Mucosa of descending colon (tissue), 3 donors: ENCODE data around the gene PRR27. TPM values are rescaled to one million over a fixed set of nuclear protein-coding genes. Genes with fewer than 3 reads are reported as not detected.
"Not testable (repeated sequence)": the region's sequence is repeated elsewhere in the genome, so short reads cannot be mapped to it uniquely, and the experiment has no call there.

Source experiments
- ATAC-seq: fragments of 200-7000 bp; cut with Tn5 transposase; one replicate; pipeline ENCODE4 v1.9.1; 2020; ENCODE audit warnings: mild to moderate bottlenecking, moderate library complexity
- DNase-seq, 3 donors: peaks; one replicate each; pipeline ENCODE4 v3.0.0-alpha.2; 2020
- H3K36me3 ChIP-seq: fragments of 200-600 bp; one replicate; pipeline ENCODE4 v1.8.0; 2021; ENCODE audit warnings: low read depth, mild to moderate bottlenecking
- H3K4me1 ChIP-seq: fragments of 200-600 bp; one replicate; pipeline ENCODE4 v1.8.0; 2021; ENCODE audit warnings: low read depth, mild to moderate bottlenecking
- H3K4me3 ChIP-seq: fragments of 200-600 bp; one replicate; pipeline ENCODE4 v1.8.0; 2021; ENCODE audit warnings: mild to moderate bottlenecking
- H3K9me3 ChIP-seq: fragments of 200-600 bp; one replicate; pipeline ENCODE4 v1.8.0; 2021; ENCODE audit warnings: mild to moderate bottlenecking
- CTCF ChIP-seq: fragments of 200-600 bp; IDR thresholded peaks from one replicate; pipeline ENCODE4 v1.8.0; 2022; ENCODE audit warnings: antibody characterized with exemption, mild to moderate bottlenecking
- intact Hi-C, 2 donors: fragments of 100-400 bp; cut with DNase I in 1 of 2; cut with micrococcal nuclease in 1 of 2; formaldehyde crosslinking; loops; one replicate each; pipeline versions ENCODE4 v1.11.0 to v1.11.1; 2022; cut with DNase I, micrococcal nuclease
- total RNA-seq, 3 donors: library from RNA; stranded (reverse); fragmentation: NEBNext Ultra II Directional in 2 of 3; extraction: Animal tissue kit (Norgen Biotek cat#: 25700) in 2 of 3; gene quantifications; one replicate each; pipeline versions ENCODE4 v1.2.1 to v1.2.4, GENCODE V29; 2021 to 2023
- donor health status: DM: no; HTN: no; CAD: no; lungs with moderate emphysema.
- donor health status: DM: no; HTN: no; CAD: no.
- donor health status: DM: no; HTN: yes; CAD: no.

PRR27 gene
- total RNA-seq, 3 donors from 2014 or later, result not detected

DNA sequence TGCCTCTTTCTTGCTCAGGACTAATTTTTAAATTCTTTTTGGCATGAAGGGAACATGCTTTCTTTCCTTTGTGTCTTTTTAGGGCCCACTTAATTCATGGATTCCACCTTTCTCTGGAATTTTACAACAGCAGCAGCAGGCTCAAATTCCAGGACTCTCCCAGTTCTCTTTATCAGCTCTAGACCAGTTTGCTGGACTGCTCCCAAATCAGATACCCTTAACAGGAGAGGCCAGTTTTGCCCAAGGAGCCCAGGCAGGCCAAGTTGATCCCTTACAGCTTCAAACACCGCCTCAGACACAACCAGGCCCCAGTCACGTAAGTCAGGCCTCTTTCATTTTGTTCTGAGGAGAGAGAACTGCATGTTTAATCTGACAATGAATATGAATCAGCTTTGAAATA, 43.8 kb downstream of the PRR27 start:
- Histone ChIP-seq H3K36me3 (no peaks in the 10 kb centered on the region), H3K4me1 (no peaks in the 10 kb centered on the region), H3K9me3 (no peaks in the 10 kb centered on the region), H3K4me3 (no peak overlapping the region)
- DNase-seq (peak in 1 of 3 donors; percentile 32), ATAC-seq (peak; percentile 64)
- intact Hi-C loops, result no loop called here
- TF ChIP-seq CTCF, result no peak

DNA sequence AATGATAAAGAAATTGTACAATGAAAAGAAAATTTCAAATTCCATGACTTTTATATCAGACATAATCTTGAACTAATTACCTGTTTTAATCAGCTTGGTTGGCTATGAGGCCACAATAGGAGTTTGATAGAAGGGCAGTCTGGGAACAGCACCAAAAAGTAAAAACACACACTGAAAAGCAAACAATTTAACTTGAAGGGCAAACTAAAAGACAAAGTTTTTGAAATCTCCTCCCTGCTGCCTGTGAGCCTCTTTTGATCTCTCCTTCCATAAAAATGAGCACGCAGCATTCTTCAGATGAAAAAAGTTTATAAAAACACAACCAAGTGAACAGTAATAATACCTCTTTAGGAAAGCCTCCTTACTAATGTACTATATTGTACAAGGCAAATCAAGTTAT, 49.6 kb downstream of the PRR27 start:
- no peak for ATAC-seq
- TF ChIP-seq CTCF, result no peak
- no peaks in the 10 kb centered on the region for H3K36me3 ChIP-seq

DNA sequence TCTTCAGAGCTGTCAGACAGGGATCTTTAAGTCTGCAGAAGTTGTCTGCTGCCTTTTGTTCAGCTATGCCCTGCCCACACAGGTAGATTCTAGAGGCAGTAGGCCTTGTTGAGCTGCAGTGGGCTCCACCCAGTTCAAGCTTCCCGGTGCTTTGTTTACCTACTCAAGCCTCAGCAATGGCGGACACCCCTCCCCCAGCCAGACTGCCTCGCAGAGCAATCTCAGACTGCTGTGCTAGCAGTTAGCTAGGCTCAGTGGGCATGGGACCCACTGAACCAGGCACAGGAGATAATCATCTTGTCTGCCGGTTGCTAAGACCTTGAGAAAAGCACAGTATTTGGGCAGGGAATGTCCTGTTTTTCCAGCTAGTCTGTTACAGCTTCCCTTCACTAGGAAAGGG, 58.7 kb downstream of the PRR27 start:
- DNase-seq, result peak in 1 of 3 donors; percentile 16
- H3K4me3 ChIP-seq, H3K36me3 ChIP-seq, intact Hi-C loops, H3K9me3 ChIP-seq, ATAC-seq, H3K4me1 ChIP-seq: not testable (repeated sequence)

More for the DNA sequence above, 49.6 kb downstream of the PRR27 start:
- Histone ChIP-seq H3K4me1 (no peaks in the 10 kb centered on the region), H3K9me3 (no peaks in the 10 kb centered on the region), H3K4me3 (no peak overlapping the region)
- DNase-seq, result no peak
- intact Hi-C loops, result no loop called here

Other genes with a start within 250 kb of the PRR27 start
- not detected for gene CSN1S1, start 223.2 kb upstream of the PRR27 start, total RNA-seq
- gene CSN2, start 188.5 kb upstream of the PRR27 start, total RNA-seq, result not detected
- not detected for gene STATH, start 158.3 kb upstream of the PRR27 start, total RNA-seq
- not detected for gene HTN3, start 125.8 kb upstream of the PRR27 start, total RNA-seq
- not detected for gene HTN1, start 103.8 kb upstream of the PRR27 start, total RNA-seq
- 1 to 10 TPM in 1 of 3 donors, not detected in 2; 5.8 TPM for gene ODAM, start 41.5 kb downstream of the PRR27 start, total RNA-seq
- gene FDCSP, start 71.9 kb downstream of the PRR27 start, total RNA-seq, result not detected
- gene CSN3, start 88.4 kb downstream of the PRR27 start, total RNA-seq, result not detected
- gene CABS1, start 180.7 kb downstream of the PRR27 start, total RNA-seq, result not detected
- not detected for gene SMR3A, start 206.5 kb downstream of the PRR27 start, total RNA-seq
- not detected for gene SMR3B, start 228.9 kb downstream of the PRR27 start, total RNA-seq
- not detected for gene OPRPN, start 243.7 kb downstream of the PRR27 start, total RNA-seq